ENCODE measurements around the gene PLEKHM1.
"Not testable (repeated sequence)": the region's sequence is repeated elsewhere in the genome, so short reads cannot be mapped to it uniquely, and the experiment has no call there.

The PLEKHM1 gene

GRCh38 chr17:45490615-45491433 is at the start of gene PLEKHM1:
Gene PLEKHM1, minus strand, starts transcription at chr17:45490721. Its CDS starts 8,237 bp downstream, at chr17:45482484.
- peak; percentile 81 for DNase-seq (ENCODE audit: low spot score)

GRCh38 chr17:45538168-45538567 is 47.6 kb upstream of the PLEKHM1 start:
- not testable (repeated sequence) for DNase-seq (ENCODE audit: low spot score)

- DNase-seq (ENCODE audit: low spot score) = not testable (repeated sequence)
Measured at GRCh38 chr17:45506072-45506471, 15.6 kb upstream of the PLEKHM1 start.

GRCh38 chr17:45505183-45505582 is 14.7 kb upstream of the PLEKHM1 start:
- not testable (repeated sequence) for DNase-seq (ENCODE audit: low spot score)

- DNase-seq (ENCODE audit: low spot score) = not testable (repeated sequence)
Measured at GRCh38 chr17:45501092-45501707, 10.7 kb upstream of the PLEKHM1 start.

GRCh38 chr17:45500478-45500877 is 10.0 kb upstream of the PLEKHM1 start:
- not testable (repeated sequence) for DNase-seq (ENCODE audit: low spot score)

GRCh38 chr17:45499208-45499607 is 8.7 kb upstream of the PLEKHM1 start:
- not testable (repeated sequence) for DNase-seq (ENCODE audit: low spot score)

GRCh38 chr17:45498377-45498776 is 7.9 kb upstream of the PLEKHM1 start:
- DNase-seq (ENCODE audit: low spot score) = not testable (repeated sequence)

GRCh38 chr17:45497449-45497848 is 6.9 kb upstream of the PLEKHM1 start:
- DNase-seq (ENCODE audit: low spot score) = not testable (repeated sequence)

GRCh38 chr17:45496507-45496906 is 6.0 kb upstream of the PLEKHM1 start:
- DNase-seq (ENCODE audit: low spot score) = not testable (repeated sequence)

- not testable (repeated sequence) for DNase-seq (ENCODE audit: low spot score)
Measured at GRCh38 chr17:45494556-45494955, 4.0 kb upstream of the PLEKHM1 start.

- not testable (repeated sequence) for DNase-seq (ENCODE audit: low spot score)
Measured at GRCh38 chr17:45492156-45492555, 1.6 kb upstream of the PLEKHM1 start.

- peak; percentile 15 for DNase-seq (ENCODE audit: low spot score)
Measured at GRCh38 chr17:45490198-45490597, 323 bp downstream of the PLEKHM1 start.

- peak; percentile 71 for DNase-seq (ENCODE audit: low spot score)
Measured at GRCh38 chr17:45487704-45488103, 2.8 kb downstream of the PLEKHM1 start.

- DNase-seq (ENCODE audit: low spot score) = not testable (repeated sequence)
Measured at GRCh38 chr17:45483591-45484216, 6.8 kb downstream of the PLEKHM1 start.

GRCh38 chr17:45483177-45483576 is 7.3 kb downstream of the PLEKHM1 start:
- DNase-seq (ENCODE audit: low spot score) = not testable (repeated sequence)

GRCh38 chr17:45482317-45482716 is 8.2 kb downstream of the PLEKHM1 start:
- not testable (repeated sequence) for DNase-seq (ENCODE audit: low spot score)

- not testable (repeated sequence) for DNase-seq (ENCODE audit: low spot score)
Measured at GRCh38 chr17:45475436-45475835, 15.1 kb downstream of the PLEKHM1 start.

- not testable (repeated sequence) for DNase-seq (ENCODE audit: low spot score)
Measured at GRCh38 chr17:45472249-45472648, 18.3 kb downstream of the PLEKHM1 start.

- not testable (repeated sequence) for DNase-seq (ENCODE audit: low spot score)
Measured at GRCh38 chr17:45469204-45469563, 21.3 kb downstream of the PLEKHM1 start.

- not testable (repeated sequence) for DNase-seq (ENCODE audit: low spot score)
Measured at GRCh38 chr17:45468293-45469203, 22.0 kb downstream of the PLEKHM1 start.

All from hematopoietic multipotent progenitor cell treated with erythropoietin and hydrocortisone succinate and interleukin-3 and kit ligand, for 15 days (in vitro differentiated cells).